HepG2 (cell line): Measurements from ENCODE around the gene FYB1. TPM values are rescaled to one million over a fixed set of nuclear protein-coding genes. Genes with fewer than 3 reads are reported as not detected.
A peak's percentile ranks its signal among the peaks of the same experiment; 100 is the strongest.

Experiments used
- AGO2 ChIP-seq: fragments of 200-400 bp; formaldehyde crosslinking; optimal IDR thresholded peaks from 2 replicates; pipeline ENCODE3; 2017; ENCODE audit warnings: mild to moderate bottlenecking, low read depth, low read length, moderate library complexity
- CAMTA2 ChIP-seq: sonication (generic); formaldehyde crosslinking; IDR thresholded peaks from 2 replicates; pipeline ENCODE4 v1.4.0; 2020; ENCODE audit warnings: mild to moderate bottlenecking, missing genetic modification reagents, borderline replicate concordance
- CENPT ChIP-seq: sonication (generic); formaldehyde crosslinking; IDR thresholded peaks from 2 replicates; pipeline ENCODE4 v1.8.0; 2022; ENCODE audit warnings: low read depth, mild to moderate bottlenecking, moderate library complexity, missing genetic modification reagents
- CREB3 ChIP-seq: sonication (generic); formaldehyde crosslinking; IDR thresholded peaks from 2 replicates; pipeline ENCODE4 v1.5.0; 2020; ENCODE audit warnings: missing genetic modification reagents
- DZIP1 ChIP-seq: sonication (generic); formaldehyde crosslinking; IDR thresholded peaks from 2 replicates; pipeline ENCODE4 v1.5.0; 2020; ENCODE audit warnings: mild to moderate bottlenecking, missing genetic modification reagents
- ETV5 ChIP-seq: IDR thresholded peaks from 2 replicates; pipeline ENCODE4 v1.6.1; 2018; ENCODE audit warnings: missing biosample characterization, missing genetic modification reagents, inconsistent platforms, borderline replicate concordance
- NR0B2 ChIP-seq: sonication (generic); formaldehyde crosslinking; IDR thresholded peaks from 2 replicates; pipeline ENCODE4 v1.4.0; 2020; ENCODE audit warnings: mild to moderate bottlenecking, missing genetic modification reagents
- POLR2AphosphoS5 ChIP-seq: IDR thresholded peaks from 2 replicates; pipeline ENCODE4 v1.6.1; 2012; ENCODE audit warnings: low read depth, low read length
- SMARCC2 ChIP-seq: fragments of 450-650 bp; IDR thresholded peaks from 2 replicates; pipeline ENCODE4 v1.6.1; 2017; ENCODE audit warnings: antibody characterized with exemption, mild to moderate bottlenecking
- TAF1 ChIP-seq: sonication (generic); formaldehyde crosslinking; IDR thresholded peaks from 2 replicates; pipeline ENCODE4 v1.4.0; 2020; ENCODE audit warnings: missing genetic modification reagents
- TRIM24 ChIP-seq: sonication (generic); formaldehyde crosslinking; IDR thresholded peaks from 2 replicates; pipeline ENCODE4 v1.8.0; 2022; ENCODE audit warnings: mild to moderate bottlenecking, missing genetic modification reagents
- ZBTB21 ChIP-seq: sonication (generic); formaldehyde crosslinking; IDR thresholded peaks from 2 replicates; pipeline ENCODE4 v1.4.0; 2020; ENCODE audit warnings: missing genetic modification reagents
- ZFP82 ChIP-seq: sonication (generic); formaldehyde crosslinking; IDR thresholded peaks from 2 replicates; pipeline ENCODE4 v1.5.1; 2020; ENCODE audit warnings: mild to moderate bottlenecking, missing genetic modification reagents, borderline replicate concordance
- ZFX ChIP-seq: sonication (generic); formaldehyde crosslinking; IDR thresholded peaks from 2 replicates; pipeline ENCODE4 v1.4.0; 2020; ENCODE audit warnings: mild to moderate bottlenecking, low read depth, missing genetic modification reagents, moderate library complexity
- ZIK1 ChIP-seq: sonication (generic); formaldehyde crosslinking; IDR thresholded peaks from 2 replicates; pipeline ENCODE4 v1.5.0; 2020; ENCODE audit warnings: mild to moderate bottlenecking, low read depth, missing genetic modification reagents, borderline replicate concordance
- ZNF253 ChIP-seq: sonication (generic); formaldehyde crosslinking; IDR thresholded peaks from 2 replicates; pipeline ENCODE4 v1.8.0; 2022; ENCODE audit warnings: mild to moderate bottlenecking, missing genetic modification reagents, borderline replicate concordance
- ZNF264 ChIP-seq: sonication (generic); formaldehyde crosslinking; IDR thresholded peaks from 2 replicates; pipeline ENCODE4 v1.4.0; 2020; ENCODE audit warnings: missing genetic modification reagents
- ZNF382 ChIP-seq: sonication (generic); formaldehyde crosslinking; IDR thresholded peaks from 2 replicates; pipeline ENCODE4 v1.5.0; 2020; ENCODE audit warnings: missing genetic modification reagents, mild to moderate bottlenecking, borderline replicate concordance
- ZNF546 ChIP-seq: sonication (generic); formaldehyde crosslinking; conservative IDR thresholded peaks from 2 replicates; pipeline ENCODE4 v1.8.1; 2023; ENCODE audit warnings: mild to moderate bottlenecking, missing genetic modification reagents
- ZNF557 ChIP-seq: sonication (generic); formaldehyde crosslinking; IDR thresholded peaks from 2 replicates; pipeline ENCODE4 v1.4.0; 2020; ENCODE audit warnings: missing genetic modification reagents
- ZNF576 ChIP-seq: sonication (generic); formaldehyde crosslinking; IDR thresholded peaks from 2 replicates; pipeline ENCODE4 v1.4.0; 2020; ENCODE audit warnings: mild to moderate bottlenecking, missing genetic modification reagents
- ZNF580 ChIP-seq: IDR thresholded peaks from 2 replicates; pipeline ENCODE4 v1.6.1; 2016; ENCODE audit warnings: low read depth, borderline replicate concordance
- ZNF703 ChIP-seq: sonication (generic); formaldehyde crosslinking; IDR thresholded peaks from 2 replicates; pipeline ENCODE4 v1.5.1; 2020; ENCODE audit warnings: missing genetic modification reagents, mild to moderate bottlenecking, moderate library complexity, borderline replicate concordance
- ZNF776 ChIP-seq: sonication (generic); formaldehyde crosslinking; IDR thresholded peaks from 2 replicates; pipeline ENCODE4 v1.4.0; 2020; ENCODE audit warnings: mild to moderate bottlenecking, missing genetic modification reagents
- polyA plus RNA-seq, 8 experiments: library from polyadenylated mRNA; depleted of rRNA in 3 of 8; stranded (reverse) in 7 of 8; unstranded in 1 of 8; fragments of >200 nt; fragmentation: Illumina TruSeq in 4 of 8; extraction: Trizol in 4 of 8; gene quantifications; 2 replicates each; pipeline versions ENCODE4 v1.2.1 to v1.2.3, GENCODE V29; 2011 to 2016; ENCODE audit warnings: low read depth in 4 of 8, missing spikeins in 1 of 8, mixed read lengths in 1 of 8; ENCODE audit not compliant: insufficient read depth in 1 of 8
- total RNA-seq, 5 experiments: library from RNA; depleted of rRNA; stranded (reverse); fragments of >200 nt; fragmentation: Illumina TruSeq; extraction: Trizol; gene quantifications; 2 replicates each; pipeline ENCODE4 v1.2.3, GENCODE V29; 2016; ENCODE audit warnings: low read depth in 1 of 5

Gene FYB1
- total and polyA plus RNA-seq, 2 of the 13 experiments (the other 11 are each of a cell fraction or from before 2014, with no cell fraction given): 0.03 TPM; not detected in 1

GRCh38 chr5:39074017-39074814 lies 145.1 kb downstream of the FYB1 start, which contains the start of gene RICTOR (continued):
- TF ChIP-seq ZNF580 (CRISPR knock-in tag) (no peak), ZNF382 (CRISPR knock-in tag) (no peak), SMARCC2 (no peak), ZNF576 (CRISPR knock-in tag) (0 out of 2 replicates have a peak, but pooled peaks have one; percentile 43), ZNF264 (CRISPR knock-in tag) (no peak), DZIP1 (CRISPR knock-in tag) (no peak; the same call in 1 of the 2 replicates), TAF1 (CRISPR knock-in tag) (peak; percentile 80; the same call in 1 of the 2 replicates), ZNF546 (CRISPR knock-in tag) (no peak), ZIK1 (peak; percentile 75; the same call in 1 of the 2 replicates), ZFX (CRISPR knock-in tag) (peak; percentile 93), ZFP82 (CRISPR knock-in tag) (peak; percentile 38; the same call in 1 of the 2 replicates), ZBTB21 (CRISPR knock-in tag) (no peak), AGO2 (peak; percentile 75), CREB3 (0 out of 2 replicates have a peak, but pooled peaks have one; percentile 42), ZNF253 (CRISPR knock-in tag) (0 out of 2 replicates have a peak, but pooled peaks have one; percentile 42), POLR2AphosphoS5 (peak; percentile 54), TRIM24 (CRISPR knock-in tag) (no peak), ZNF557 (CRISPR knock-in tag) (0 out of 2 replicates have a peak, but pooled peaks have one; percentile 10), CAMTA2 (CRISPR knock-in tag) (peak; percentile 27; the same call in 1 of the 2 replicates), ETV5 (CRISPR knock-in tag) (peak; percentile 51), CENPT (peak; percentile 23; the same call in 1 of the 2 replicates), ZNF776 (CRISPR knock-in tag) (peak; percentile 80), NR0B2 (no peak; the same call in 1 of the 2 replicates), ZNF703 (CRISPR knock-in tag) (no peak)
